ENCODE data around the gene CAPN13.

The CAPN13 gene

DNA sequence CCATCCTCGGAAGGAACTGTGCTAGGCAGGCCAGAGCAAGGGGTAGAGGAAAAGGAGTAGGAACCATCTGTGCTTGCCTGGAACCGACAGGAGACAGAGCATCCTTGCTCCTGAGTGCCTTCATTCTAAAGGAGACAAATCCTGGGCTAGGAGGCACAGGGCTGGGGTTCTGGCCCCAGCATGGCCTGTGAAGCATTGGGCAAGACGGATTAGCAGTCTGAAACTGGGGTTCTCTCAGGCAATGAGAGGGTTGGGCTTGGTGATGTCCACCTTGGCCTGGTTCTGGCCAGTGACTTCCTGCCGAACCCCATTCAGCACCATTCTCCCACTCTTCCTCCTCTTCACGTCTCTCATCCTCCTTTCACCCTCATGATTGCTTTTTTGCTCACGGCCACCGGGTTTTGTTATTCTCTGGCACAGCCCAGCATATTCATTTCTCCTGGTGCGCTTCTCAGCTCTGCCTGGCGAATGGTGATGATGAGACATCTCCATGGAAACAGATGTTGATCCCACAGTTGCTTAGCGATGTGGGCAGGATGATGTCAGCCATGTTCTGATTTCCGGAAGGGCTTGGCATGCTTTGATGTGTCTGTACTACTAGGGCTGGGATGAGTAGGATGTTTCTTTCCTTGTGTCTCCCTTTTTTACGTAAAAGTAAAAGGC lies 127.7 kb downstream of the CAPN13 start:
- peak in 1 of 2 experiments; percentile 36 for DNase-seq

DNA sequence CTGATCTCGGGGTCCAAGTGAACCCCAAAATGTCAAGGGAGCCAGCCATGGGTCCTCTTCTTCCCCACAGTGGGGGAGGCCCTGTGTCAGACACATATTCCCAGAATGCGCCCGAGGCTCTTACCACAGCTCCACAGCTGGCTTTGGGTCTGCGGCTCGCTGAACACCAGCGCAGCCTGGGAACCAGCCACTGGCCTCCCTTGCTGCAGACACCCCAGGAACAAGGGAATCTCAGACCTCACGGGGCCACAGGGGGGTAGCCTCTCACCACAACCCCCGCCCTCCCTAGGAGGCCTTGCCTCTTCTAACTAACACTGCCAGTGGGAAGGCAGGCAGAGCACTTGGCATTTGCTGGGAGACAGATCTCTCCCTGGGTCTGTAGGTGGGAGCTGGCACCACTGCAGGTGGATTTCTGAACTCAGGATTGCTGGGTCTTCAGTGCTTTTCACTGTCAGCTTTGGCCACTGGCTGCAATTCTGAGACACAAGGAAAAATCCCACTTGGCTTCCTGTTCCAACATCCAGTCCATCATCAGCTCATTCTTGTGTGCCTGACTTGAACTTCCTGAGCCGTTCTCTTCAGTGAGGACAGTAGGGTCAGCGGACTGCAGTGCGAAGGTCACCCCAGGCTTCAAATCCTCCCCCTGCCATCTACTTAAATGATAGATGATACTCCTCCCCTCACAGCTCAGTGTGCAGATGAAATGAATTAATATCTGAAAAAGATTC lies 128.7 kb downstream of the CAPN13 start:
- DNase-seq: no peak

DNA sequence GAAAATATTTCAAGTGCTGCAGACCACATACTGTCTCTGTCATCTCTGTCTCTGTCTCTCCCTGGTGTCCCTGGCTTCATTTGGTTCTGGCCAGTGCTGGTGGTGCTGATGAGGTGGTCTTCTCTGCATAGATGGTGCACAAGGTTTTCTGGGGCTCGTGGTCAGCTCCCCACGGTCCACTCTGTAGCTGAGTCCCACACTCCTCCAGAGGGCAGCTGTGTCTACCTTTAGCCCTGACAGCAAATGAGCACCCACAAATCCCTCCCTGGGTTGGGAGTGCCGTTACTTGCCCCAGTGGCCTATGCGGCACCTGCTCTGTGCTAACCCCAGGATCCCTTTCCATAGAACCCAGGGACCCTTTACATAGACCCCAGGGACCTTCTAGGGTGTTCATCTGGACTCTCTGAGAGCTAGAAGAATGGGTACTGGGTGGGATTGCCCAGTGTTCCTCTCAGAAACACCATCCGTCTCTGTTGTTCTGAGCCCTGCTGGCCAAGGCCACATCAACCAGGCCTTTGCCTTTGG lies 129.3 kb downstream of the CAPN13 start:
- no peak for DNase-seq

DNA sequence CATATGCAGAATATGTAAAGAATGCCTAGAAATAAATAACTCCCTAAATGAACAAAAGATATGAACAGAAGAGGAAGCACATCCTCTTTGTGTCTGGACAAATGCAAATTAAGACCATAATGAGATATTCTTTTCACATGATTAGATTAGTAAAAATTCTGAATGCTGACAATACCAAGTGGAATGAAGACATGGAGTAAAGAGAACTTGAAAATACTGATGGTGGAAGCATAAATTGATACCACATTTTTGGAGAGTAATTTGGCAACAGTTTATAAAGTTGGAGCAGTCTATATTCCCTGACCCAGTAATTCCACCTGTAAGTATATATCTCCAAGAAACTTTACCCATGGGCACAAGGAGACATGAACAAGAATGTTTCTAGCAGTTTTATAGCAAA lies 130.0 kb downstream of the CAPN13 start:
- DNase-seq: no peak

DNA sequence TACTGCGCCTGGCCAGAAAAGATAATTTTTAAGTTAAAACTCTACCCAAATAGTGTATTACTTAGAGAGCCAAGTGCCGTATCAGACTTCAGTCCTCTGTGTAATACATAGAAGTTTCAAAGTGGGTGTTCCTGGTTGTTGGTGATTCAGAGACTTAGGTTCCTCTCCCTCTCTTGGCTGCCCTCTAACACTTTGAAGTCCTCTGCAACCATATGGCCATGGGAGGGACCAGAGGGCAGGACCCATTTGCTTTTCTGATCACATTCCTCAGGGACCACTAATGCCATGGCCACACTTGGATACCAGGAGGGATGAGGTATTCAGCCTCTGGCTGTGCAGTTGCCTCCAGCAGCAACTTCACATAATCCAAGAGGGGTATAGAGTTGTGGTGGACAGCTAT lies 131.5 kb downstream of the CAPN13 start:
- no peak for DNase-seq

DNA sequence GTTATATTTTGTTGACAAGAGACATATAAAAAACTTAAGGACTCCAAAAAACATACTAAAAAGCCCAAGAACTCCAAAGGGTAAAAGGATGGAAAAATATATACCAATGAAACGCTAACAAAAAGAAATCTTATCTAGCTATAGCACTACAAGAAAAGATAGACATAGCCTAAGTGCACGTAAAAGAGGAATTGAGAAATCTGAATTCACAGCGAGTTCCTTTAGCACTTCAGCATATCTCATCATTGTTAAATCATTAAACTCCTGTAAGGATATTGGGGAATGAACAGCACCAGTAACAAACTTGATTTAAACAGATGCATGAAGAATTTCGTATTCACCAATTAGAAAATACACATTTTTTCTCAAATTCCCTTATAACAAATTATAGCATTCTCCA lies 134.1 kb downstream of the CAPN13 start:
- no peak for DNase-seq
